ENCODE measurements around the gene KCNK2.

- TF ChIP-seq CTCF (IDR thresholded peaks at IDR 0.05) (no peak), POLR2A (IDR thresholded peaks at IDR 0.05) (no peak)
Observed at GRCh38 chr1:215241451-215241850, 158.9 kb downstream of the KCNK2 start.

Measured in lower leg skin (tissue), 3 donors.